Stomach (tissue), 4 donors: Measurements from ENCODE around the gene PSENEN.

Source experiments
- POLR2A ChIP-seq, 4 donors: fragments of 450-650 bp; IDR thresholded peaks; one replicate each; pipeline ENCODE4 v1.6.1; 2016; ENCODE audit warnings: antibody characterized with exemption in 4 of 4, control low read depth in 2 of 4, mild to moderate bottlenecking in 1 of 4, moderate library complexity in 1 of 4
- POLR2AphosphoS5 ChIP-seq, 3 donors: sonication (generic); formaldehyde crosslinking; IDR thresholded peaks; one replicate each; pipeline ENCODE4 v1.6.1; 2016; ENCODE audit warnings: antibody characterized with exemption in 3 of 3

- TF ChIP-seq POLR2AphosphoS5 (IDR thresholded peaks at IDR 0.05) (no peak), POLR2A (IDR thresholded peaks at IDR 0.05) (no peak)
Measured at GRCh38 chr19:35736913-35737886, 8.3 kb upstream of the PSENEN start.
